GM18951 (cell line): Measurements from ENCODE around the gene RHOH.

Source experiments
- POLR2A ChIP-seq: IDR thresholded peaks from 4 replicates; pipeline ENCODE4 v1.6.1; 2011; ENCODE audit warnings: mild to moderate bottlenecking; ENCODE audit not compliant: insufficient read length, insufficient read depth; ENCODE audit errors: extremely low read depth
- in situ Hi-C: fragments of 300-500 bp; cut with MboI; formaldehyde crosslinking; loops from one replicate; pipeline ENCODE4 v1.12.0; 2022; ENCODE audit warnings: low sequenced_read_pairs, mixed read lengths, inconsistent platforms; ENCODE audit not compliant: unreplicated experiment

Gene RHOH

GRCh38 chr4:40238700-40239548 is 42.1 kb downstream of the RHOH start:
- TF ChIP-seq POLR2A: no peak
- in situ Hi-C loops: no loop called here

GRCh38 chr4:40240040-40240653 is 43.3 kb downstream of the RHOH start:
- TF ChIP-seq POLR2A: no peak

GRCh38 chr4:40241026-40241425 is 44.2 kb downstream of the RHOH start:
- in situ Hi-C loops: no loop called here
- TF ChIP-seq POLR2A: no peak

More at GRCh38 chr4:40240040-40240653, 43.3 kb downstream of the RHOH start:
- in situ Hi-C loops: no loop called here

GRCh38 chr4:40241941-40242340 is 45.1 kb downstream of the RHOH start:
- in situ Hi-C loops: no loop called here
- no peak for TF ChIP-seq POLR2A

GRCh38 chr4:40243386-40243948 is 46.6 kb downstream of the RHOH start:
- in situ Hi-C loops: no loop called here

GRCh38 chr4:40244606-40245005 is 47.8 kb downstream of the RHOH start:
- no peak for TF ChIP-seq POLR2A
- in situ Hi-C loops: no loop called here

More at GRCh38 chr4:40243386-40243948, 46.6 kb downstream of the RHOH start:
- no peak for TF ChIP-seq POLR2A

GRCh38 chr4:40245550-40245949 is 48.7 kb downstream of the RHOH start:
- TF ChIP-seq POLR2A: no peak
- in situ Hi-C loops: no loop called here

GRCh38 chr4:40246011-40246900 is 49.4 kb downstream of the RHOH start:
- in situ Hi-C loops: no loop called here
- TF ChIP-seq POLR2A: no peak

GRCh38 chr4:40246938-40247337 is 50.1 kb downstream of the RHOH start:
- TF ChIP-seq POLR2A: peak; percentile 16
- in situ Hi-C loops: no loop called here

GRCh38 chr4:40247350-40247749 is 50.5 kb downstream of the RHOH start:
- in situ Hi-C loops: no loop called here
- TF ChIP-seq POLR2A: no peak

GRCh38 chr4:40251366-40251765 is 54.5 kb downstream of the RHOH start:
- no peak for TF ChIP-seq POLR2A
- in situ Hi-C loops: no loop called here

- no peak for TF ChIP-seq POLR2A
- in situ Hi-C loops: no loop called here
These were observed 57.1 kb downstream of the RHOH start for GRCh38 chr4:40253906-40254305.

- in situ Hi-C loops: no loop called here
- no peak for TF ChIP-seq POLR2A
These were observed 58.0 kb downstream of the RHOH start for GRCh38 chr4:40254608-40255392.
